NCI-H2196 (cell line): ENCODE measurements around the gene FAM13B.
A peak's percentile ranks its signal among the peaks of the same experiment; 100 is the strongest.
"Not testable (repeated sequence)": the region's sequence is repeated elsewhere in the genome, so short reads cannot be mapped to it uniquely, and the experiment has no call there.

ENCODE experiments used
- DNase-seq: peaks from one replicate; lab custom pipeline; 2025; ENCODE audit not compliant: unreplicated experiment; lab: John Stamatoyannopoulos, UW

Gene FAM13B

DNA sequence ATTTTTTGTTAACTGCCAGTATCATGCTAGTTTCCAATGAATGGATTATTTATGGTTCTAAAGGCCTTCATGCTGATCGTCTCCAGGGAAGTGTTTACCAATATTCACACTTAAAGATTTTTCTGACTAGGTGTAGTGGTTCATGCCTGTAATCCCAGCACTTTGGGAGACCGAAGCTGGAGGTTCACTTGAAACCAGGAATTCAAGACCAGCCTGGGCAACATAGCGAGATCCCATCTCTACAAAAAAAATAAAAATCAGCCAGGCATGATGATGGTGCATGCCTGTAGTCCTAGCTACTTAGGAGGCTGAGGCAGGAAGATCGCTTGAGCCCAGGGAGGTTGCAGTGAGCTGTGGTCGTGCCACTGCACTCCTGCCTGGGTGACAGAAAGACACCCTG, 43.5 kb downstream of the FAM13B start:
- DNase-seq: no peak

DNA sequence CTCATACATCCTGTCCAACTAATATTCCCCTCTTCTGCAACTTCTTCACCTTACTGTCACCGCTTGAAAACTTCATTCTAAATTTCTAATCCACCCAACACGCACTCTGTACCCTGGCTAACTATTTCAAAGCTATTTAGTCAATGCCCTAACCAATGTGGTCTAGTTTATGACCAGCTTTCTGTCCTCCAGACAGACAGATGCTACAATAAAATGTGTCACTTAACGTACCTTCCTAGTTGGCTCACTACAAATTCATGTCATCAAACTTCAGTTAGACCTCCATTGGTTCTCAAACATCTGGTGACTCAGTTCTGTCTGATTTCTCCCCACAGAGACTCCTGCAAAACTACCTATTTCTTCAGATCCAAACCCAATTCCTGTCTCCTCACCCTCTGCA, 57.7 kb downstream of the FAM13B start:
- DNase-seq: no peak

DNA sequence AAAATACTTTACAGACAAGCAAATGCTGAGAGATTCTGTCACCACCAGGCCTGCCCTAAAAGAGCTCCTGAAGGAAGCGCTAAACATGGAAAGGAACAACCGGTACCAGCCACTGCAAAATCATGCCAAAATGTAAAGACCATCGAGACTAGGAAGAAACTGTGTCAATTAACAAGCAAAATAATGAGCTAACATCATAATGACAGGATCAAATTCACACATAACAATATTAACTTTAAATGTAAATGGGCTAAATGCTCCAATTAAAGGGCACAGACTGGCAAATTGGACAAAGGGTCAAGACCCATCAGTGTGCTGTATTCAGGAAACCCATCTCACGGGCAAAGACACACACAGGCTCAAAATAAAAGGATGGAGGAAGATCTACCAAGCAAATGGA, 62.5 kb downstream of the FAM13B start:
- DNase-seq: not testable (repeated sequence)

DNA sequence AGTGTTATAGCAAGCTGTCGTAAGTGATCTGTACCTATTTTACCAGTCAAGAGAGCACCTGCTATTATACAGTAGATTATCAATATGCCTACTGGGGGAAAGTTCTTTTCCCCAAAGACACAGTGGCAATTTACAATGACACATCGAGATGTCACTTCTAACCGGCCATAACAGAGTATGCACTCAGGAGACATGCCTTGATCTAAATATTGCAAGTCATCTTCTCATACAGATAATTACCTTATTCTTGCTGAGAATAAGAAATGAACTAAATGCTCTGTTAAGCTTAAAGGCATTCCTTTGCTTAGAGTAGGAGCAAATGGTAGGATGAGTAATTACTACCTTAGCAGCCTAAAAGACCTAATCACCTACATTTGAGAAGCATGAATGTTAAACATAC, 72.1 kb downstream of the FAM13B start:
- no peak for DNase-seq

DNA sequence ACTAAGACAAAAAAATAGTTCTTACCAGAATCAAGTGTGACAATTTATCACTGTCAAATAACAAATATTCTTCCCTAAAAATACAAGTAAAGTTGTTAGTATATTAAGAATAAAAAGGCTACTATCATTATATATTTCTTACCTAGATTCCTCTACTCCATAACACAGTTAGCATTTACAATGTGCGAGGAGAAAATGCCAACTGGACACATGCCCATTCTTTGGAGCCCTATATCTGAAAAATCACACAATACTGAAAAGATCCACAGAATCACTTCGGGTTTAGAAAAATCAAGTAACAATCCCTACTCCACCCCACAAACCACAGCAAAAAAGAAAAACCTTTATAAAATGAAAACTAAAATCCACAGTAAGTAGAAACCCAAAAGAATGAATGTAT, 72.7 kb downstream of the FAM13B start:
- DNase-seq: no peak

DNA sequence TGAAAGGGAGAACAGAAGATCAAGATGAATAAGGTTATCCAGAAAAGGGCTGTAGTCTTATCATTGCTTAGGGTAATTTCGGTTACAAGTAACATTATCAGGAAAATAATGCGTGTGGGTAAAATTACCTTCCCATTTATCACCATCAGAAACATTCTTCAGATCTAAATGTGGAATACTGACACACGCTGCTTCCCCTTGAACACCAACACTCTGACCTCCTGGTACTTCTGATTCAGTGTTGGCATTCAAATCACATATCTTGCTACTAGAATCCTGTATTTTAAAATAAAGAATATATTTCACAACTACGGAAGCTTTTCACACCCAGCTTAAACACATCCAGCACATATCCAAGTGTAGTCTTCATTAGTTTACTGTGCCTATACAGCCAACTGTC, 73.4 kb downstream of the FAM13B start:
- no peak for DNase-seq

DNA sequence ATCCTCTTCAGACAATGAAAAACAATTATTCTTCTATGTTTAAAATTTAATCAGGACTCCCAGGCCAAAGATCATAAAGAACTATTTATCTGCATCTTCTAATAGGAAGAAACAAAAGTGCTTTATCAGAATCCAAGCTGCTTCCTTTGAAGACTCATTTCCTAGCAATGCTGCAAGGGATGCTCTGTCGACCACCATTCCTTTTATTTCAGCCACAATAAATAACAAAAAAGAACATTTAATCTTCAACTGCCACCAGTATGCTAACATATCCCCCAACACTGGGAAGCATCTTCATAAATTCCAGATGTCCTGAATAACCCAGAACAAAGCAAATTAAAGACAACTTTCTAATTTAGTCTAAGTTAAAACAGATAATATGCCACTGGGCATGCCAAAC, 74.9 kb downstream of the FAM13B start:
- no peak for DNase-seq

DNA sequence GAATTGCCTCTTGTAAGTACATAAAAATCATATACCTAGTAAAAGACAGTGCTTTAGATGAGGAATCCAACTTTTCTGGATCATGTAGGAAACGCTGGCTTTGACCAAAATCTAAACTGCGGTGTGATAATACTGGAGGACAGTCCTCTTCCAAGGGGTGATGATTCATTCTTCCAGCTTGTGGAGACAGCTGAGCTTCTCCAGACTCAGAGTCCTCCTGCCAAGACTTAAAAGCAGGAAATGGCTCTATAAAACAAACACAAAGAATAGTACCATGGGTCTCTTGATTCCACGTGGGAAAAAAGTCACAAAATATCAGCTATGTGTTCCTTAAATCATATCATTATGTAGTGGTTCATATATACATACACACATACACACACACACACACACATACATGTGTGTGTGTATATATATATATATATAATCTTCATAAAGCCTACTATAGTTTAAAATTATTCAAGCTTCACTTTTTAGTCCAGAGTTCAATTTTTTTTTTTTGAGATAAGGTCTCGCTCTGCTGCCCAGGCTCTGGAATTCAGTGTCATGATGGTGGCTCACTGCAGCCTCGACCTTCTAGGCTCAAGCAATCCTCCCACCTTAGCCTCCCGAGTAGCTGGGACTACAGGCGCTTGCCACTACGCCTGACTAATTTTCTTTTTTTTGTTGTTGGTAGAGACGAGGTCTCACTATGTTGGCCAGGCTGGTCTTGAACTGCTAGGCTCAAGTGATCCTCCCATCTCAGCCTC, 78.6 kb downstream of the FAM13B start:
- peak; percentile 32 for DNase-seq

DNA sequence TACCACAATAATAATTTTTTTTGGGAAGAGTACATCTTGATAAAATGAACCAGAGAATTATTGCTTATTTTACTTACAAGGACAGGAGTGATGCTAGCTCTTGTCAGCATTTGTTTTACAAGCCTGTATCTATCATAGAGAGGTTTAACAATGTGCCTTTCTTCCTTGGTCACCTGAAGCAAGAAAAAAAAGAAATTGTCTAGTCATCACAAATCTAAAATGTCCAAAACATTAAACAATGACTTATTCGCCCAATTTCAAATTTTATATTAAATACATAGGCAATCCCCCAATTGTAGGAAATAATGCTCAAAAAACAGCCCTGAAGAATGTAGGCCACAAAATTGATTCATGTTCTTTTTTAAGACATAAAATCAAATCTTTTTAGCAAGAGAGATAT, 87.1 kb downstream of the FAM13B start:
- no peak for DNase-seq

DNA sequence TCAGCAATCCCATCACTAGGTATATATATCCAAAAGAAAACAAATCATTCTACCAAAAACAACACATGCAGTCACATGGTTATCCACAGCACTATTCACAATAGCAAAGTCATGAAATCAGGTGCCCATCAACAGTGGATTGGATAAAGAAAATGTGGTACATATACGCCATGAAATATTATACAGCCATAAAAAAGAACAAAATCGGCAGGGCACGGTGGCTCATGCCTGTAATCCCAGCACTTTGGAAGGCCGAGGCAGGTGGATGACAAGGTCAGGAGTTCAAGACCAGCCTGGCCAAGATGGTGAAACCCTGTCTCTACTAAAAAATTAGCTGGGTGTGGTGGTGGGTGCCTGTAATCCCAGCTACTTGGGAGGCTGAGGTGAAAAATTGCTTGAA, 88.6 kb downstream of the FAM13B start:
- not testable (repeated sequence) for DNase-seq

DNA sequence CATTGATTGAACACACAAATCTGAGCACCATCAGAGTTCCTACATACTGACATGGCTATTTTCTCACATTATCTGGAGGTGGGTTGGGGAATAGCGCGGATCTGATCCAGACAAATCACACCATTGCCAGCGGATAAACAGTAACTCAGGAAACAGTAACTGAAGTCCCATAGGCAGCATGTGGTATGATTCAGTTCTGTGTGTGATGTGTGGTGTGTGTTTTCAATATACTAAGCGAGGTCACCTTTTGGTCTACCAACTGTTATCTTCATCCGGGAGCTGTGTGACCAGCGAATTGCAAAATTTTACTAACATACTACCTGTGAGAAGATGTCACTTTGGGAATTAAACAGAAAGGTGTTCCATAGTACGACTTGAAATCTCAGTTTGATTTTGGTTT, 93.5 kb downstream of the FAM13B start:
- no peak for DNase-seq

DNA sequence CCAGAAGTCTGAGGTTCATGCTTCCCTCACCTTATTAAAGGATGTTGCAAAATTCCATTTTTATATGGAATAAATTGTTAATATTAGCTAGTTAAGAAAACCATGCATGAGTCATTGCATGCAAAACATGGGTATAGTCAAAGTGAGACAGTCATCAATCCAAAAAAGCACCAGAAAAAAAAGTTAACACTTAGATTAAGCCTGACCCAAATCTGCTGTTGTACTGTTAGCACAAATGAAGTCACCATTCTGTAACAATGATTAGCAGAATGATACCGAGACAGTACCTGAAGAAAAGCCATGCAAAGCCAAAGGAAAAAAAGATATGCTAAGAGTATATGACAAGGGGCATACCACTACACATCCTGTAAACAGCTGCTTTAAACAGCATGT, 94.1 kb downstream of the FAM13B start:
- no peak for DNase-seq

DNA sequence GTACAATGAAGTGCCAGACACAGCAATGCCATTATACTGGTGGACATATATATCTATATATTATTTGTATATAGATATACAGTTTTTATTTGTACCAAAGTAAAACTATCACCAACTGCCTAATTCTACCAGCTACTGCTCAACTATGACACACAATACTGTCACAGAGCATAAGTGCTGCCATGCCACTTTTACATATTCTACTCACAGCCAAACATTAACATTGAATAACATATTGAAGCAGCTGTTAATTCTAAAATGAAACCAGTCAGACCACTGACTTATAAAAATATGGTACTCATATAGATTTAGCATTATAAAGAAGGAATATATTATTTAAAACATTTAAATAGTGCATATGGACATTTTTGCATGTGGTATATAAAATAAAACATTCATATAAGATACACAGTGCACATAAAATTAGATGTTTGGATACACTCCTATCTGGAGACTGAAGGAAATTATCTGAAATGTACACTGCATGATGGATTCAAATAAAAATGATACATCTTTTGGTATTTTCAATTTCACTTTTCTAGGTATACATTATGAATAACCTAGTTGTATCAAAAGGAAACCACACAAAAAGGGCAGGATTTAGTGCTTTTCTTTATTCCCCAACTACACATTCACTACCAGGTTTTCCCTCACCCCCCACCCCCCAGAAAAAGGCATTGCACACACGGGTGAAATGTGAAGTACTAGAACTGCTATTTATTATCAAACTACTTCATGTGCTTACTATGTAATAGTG, 94.7 kb downstream of the FAM13B start:
- no peak for DNase-seq

DNA sequence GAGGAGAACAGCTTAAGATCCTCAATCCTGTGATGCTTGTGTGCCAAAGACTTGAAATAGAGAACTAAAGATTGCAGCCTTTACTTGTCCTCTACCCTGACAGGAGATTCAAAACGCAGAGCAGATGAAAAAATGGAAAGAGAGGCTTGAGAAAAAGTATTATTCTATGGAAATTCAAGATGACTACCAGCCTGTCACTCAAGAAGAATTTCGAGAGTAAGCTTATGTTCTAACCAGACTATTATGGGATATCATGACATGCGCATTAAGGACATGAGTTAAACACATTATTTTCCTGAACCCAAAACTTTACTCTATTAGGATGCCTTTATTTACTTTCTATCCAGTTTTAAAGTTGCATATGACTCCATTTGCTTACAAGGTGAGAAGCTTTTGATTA, 97.2 kb downstream of the FAM13B start:
- DNase-seq: no peak

DNA sequence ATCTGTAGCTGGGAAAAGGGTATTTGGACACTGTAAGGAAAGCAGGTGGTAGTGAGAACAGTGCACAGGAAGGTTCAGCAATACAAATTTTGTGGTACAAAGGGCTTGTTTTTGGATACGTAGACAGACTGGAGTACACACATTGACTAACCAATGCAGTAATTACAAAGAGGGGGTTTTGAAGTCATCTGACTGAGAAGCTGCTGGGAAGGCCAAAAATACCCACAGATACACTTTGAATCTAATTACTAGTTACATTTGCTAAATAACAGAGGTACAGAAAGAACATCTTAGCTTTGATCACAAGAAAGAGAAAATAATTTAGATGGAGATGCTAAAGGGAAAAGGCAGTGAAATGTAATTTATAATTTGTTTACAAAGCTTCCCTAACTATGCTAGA, 97.7 kb downstream of the FAM13B start:
- DNase-seq: no peak

DNA sequence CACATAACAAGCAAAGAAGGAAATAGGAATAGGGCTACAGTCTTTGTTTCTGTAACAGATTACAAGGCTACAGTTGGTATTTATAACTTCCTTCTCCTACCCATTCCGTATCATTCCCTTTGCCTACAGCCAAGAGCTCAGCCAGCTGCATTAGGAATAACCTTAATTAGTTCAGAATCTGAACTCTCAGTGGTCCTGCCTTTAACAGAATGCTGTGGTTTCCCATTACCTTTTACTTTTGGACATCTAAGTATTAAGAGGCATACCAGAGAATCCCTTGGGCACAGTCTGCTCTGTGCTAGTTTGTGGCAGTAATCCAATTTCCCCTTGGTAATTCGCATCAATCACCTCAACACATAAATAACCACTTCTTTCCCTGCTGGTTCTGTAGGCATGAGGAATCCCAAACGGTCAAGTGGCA, 99.4 kb downstream of the FAM13B start:
- no peak for DNase-seq

DNA sequence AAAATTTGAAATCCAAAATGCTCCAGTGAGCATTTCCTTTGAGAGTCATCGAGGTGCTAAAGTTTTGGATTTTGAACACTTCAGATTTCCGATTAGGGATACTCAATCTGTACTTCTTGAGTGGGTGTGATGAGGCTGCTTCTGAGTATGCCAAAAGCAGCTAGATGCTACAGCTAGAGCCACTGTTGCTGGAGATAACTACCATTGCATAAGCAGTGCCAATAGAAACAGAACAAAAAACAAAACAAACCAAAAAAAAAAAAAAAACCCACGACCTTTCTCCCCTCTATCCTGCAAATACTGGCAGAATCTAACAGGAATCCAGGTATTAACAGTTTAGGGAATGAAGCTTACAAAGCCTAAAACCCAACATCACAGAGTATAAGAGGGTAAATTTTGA, 100.1 kb downstream of the FAM13B start:
- no peak for DNase-seq

DNA sequence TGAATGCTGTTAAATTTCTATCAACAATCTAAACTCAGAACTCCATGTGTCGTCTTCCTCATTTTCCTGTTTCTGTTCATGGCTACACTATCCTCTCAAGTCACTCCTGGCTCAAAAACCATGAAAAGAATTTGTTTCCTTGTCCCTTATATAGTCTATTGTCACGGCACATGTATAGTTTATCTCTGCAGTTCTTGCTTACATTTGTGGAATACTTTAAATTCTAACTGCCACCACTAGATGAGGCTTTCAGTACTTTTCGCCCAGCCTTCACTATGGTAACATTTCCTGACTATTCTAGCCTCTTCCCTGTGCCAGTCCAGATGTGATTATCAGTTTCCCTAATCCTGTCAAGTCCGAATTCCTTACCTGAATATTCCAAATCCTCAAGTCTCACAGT, 109.0 kb downstream of the FAM13B start:
- DNase-seq: no peak

DNA sequence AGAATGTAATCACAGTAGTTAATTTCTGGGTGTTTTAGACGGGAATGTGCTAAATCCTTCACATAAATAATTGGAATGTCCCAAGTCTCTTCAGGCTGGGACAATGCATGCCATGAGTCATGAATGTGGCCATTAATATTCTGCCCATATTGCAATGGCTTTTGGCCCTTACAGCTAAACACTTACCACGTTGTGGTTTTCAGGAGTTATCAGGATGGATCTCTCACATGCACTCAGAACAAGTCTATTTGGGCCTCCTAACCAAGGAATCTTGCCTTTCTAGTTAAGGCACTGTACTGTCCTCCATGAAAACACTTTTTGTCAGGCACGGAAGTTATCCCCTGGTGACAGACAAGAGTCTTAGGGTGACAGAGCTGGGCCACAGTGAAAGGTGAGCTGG, 110.9 kb downstream of the FAM13B start:
- DNase-seq: no peak

DNA sequence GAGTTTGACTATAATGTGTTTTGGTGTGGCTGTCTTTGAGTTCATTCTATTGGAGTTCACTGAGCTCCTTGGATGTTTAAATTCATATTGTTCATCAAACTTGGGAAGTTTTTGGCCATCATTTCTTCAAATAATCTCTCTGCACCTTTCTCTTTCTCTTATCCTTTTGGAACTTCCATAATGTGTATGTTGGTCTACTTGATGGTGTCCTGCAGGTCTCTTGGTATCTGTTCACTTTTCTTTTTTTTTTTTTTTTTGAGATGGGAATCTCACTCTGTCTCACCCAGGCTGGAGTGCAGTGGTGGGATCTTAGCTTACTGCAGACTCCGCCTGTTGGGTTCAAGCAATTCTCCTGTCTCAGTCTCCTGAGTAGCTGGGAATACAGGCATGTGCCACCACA, 116.0 kb downstream of the FAM13B start:
- no peak for DNase-seq

DNA sequence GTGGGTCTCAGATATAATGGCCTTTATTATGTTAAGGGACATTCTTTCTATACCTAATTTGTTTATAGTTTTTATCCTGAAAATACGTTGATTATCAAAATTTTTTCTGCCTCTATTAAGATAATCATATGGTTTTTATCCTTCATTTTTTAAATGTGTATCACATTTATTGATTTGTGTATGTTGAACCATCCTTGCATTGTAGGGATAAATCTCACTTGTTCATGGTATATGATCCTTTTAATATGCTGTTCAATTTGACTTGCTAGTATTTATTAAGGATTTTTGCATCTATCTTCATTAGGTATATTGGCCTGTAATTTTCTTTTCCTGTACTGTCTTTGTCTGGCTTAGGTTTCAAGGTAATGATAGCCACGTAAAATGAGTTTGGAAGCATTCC, 118.1 kb downstream of the FAM13B start:
- DNase-seq: no peak

DNA sequence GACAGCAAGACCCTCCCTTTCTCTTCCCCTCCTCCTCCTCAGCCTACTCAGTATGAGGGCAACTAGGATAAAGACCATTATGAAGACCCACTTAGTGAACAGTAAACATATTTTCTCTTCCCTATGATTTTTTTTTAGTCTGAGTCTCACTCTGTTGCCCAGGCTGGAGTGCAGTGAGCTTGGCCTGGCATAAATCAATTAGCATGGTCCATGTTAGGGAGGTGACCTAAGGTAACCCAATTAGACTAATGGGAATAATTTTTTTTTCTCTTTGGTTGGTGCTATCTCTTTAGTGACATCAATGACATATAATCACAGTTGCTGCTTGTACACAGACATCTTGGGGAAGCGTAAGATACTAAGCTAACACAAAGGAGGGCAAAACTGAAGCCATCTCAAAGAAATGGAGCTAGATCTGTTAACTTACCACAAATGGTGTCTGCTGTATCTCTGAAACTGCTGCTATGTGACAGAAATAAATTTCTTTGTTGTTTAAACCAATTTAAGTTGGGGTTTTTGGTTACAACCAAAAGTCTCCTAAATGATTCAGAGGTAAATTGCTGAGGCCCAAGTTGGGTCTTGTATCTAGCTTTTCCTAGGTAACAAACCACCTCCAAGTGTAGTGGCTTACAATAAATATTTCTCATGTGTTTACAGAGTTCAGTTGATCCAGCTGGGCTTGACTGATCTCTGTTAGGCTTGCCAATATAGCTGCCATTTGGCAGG, 130.3 kb downstream of the FAM13B start:
- DNase-seq: no peak
